HG03064 (cell line): ENCODE measurements around the gene TRIM25.

Experiments
- ATAC-seq: cut with Tn5 transposase; IDR thresholded peaks from one replicate; pipeline ENCODE4 v1.9.1; 2021; ENCODE audit warnings: low read depth; ENCODE audit not compliant: unreplicated experiment

The TRIM25 gene

DNA sequence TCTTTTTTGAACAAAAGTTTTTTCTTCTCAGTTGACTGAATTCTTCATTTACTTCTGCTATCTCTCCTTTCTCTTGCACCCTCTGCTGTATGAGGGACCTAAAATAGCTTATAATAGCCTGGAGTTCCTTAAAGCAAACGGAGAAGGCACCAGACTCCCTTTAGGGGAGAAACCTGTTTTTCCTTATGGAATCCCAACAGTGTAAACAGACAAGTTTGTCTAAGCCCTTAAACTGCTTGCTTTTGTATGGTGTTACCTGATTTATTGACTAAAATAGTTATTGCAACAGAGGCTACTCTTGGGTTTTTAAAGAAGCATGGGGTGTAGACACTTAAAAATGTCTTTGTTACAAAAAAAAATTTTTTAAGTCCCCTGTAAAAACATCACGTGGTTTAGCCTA is 12.9 kb upstream of the TRIM25 start:
- ATAC-seq: no peak

DNA sequence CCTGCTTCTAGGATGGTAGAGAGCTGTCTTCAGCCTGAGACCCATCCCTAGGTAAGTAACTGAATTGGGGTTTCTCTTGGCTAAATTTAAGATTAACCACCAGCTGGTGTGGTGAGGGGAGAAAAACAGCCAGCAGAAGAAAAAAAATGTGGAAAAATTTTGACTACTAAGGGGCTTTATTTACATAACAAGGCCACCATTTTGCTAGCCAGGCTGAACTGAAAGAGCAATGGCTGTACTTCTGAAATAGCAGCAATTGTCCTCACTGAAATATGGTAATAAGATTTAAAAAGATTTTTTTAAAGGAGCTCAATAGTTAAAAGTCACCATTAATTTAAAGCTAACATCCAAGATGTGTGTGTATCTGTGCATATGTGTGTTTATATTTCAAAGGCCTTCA is 12.4 kb upstream of the TRIM25 start:
- ATAC-seq: no peak

DNA sequence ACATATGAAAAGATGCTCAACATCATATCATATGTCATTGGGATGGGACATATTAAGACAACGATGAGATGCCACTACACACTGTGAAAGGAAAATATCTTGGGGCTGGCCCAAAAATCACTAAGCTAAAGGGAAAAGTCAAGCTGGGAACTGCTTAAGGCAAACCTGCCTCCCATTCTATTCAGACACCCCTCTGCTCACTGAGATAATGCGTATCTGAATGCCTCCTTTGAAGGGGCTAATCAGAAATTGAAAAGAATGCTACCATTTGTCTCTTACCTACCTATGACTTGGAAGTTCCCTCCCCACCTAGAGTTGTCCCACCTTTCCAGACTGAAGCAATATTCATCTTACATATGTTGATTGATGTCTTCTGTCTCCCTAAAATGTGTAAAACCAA is 11.2 kb upstream of the TRIM25 start:
- no peak for ATAC-seq

DNA sequence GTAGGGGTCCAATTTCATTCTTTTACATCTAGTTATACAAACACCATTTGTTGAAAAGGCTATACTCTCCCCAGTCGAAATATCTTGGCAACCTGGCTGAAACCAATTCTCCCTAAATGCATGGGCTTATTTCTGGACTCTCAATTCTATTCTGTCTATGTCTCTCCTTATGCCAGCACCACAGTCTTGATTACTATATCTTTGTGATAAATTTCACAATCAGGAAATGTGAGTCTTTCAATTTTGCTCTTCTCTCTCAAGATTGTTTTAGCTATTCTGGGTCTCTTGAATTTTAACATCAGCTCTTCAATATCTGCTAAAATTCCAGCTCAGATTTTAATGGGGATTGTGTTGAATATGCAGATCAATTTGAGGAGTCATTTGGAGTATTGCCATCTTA is 5.9 kb upstream of the TRIM25 start:
- ATAC-seq: no peak

DNA sequence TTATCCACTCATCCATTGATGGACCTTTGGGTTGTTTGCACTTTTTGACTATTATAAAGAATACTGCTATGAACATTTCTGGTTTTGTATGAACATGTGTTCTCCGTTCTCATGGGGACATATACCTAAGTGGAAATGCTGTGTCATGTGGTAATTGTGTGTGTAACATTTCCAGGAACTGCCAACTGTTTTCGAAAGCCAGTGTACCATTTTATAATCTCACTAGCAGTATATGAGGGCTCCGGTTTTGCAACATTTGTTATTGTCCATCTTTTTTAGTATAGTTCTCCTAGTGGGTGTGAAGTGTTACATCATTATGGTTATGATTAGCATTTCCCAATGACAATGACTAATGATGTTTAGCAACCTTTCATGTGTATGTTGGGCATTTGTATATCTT is 5.1 kb upstream of the TRIM25 start:
- no peak for ATAC-seq

- no peak for ATAC-seq
Observed at GRCh38 chr17:56917559-56918296, 3.9 kb upstream of the TRIM25 start.

GRCh38 chr17:56914581-56915273 is 878 bp upstream of the TRIM25 start:
- ATAC-seq: no peak

- peak; percentile 44 for ATAC-seq
Observed at GRCh38 chr17:56913353-56913866, 439 bp downstream of the TRIM25 start.

GRCh38 chr17:56913000-56913311 is 893 bp downstream of the TRIM25 start:
- no peak for ATAC-seq

GRCh38 chr17:56912105-56912999 is 1.5 kb downstream of the TRIM25 start:
- ATAC-seq: no peak

DNA sequence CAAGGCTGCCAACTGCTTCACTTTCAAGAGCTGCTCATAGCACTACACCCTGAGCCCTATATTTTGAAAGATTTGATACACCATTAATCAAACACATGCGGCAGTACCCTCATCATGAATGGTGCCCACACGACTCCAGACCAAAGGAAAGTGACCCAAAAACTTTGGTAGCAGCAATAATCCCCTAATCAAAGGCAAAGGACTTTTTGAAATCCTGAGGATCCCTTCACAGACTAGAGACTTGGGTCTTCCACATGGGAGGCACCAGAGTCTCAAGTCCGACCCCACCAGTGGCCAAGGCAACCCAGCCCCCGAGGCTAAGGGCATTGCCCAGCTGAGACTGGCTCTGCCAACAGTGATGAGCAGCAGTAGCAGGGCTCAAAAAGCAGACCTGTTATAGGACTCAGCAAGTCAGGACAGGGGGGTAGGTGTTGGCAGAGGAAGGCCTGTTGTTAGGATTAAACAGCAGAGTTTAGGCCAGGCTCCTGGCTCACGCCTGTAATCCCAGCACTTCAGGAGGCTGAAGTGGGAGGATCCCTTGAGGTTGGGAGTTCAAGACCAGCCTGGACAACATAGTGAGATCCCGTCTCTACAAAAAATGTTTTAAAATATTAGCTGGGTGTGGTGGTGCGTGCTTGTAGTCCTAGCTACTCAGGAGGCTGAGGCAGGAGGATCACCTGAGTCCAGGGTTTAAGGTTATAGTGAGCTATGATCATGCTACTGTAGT is 3.2 kb downstream of the TRIM25 start:
- ATAC-seq: no peak

DNA sequence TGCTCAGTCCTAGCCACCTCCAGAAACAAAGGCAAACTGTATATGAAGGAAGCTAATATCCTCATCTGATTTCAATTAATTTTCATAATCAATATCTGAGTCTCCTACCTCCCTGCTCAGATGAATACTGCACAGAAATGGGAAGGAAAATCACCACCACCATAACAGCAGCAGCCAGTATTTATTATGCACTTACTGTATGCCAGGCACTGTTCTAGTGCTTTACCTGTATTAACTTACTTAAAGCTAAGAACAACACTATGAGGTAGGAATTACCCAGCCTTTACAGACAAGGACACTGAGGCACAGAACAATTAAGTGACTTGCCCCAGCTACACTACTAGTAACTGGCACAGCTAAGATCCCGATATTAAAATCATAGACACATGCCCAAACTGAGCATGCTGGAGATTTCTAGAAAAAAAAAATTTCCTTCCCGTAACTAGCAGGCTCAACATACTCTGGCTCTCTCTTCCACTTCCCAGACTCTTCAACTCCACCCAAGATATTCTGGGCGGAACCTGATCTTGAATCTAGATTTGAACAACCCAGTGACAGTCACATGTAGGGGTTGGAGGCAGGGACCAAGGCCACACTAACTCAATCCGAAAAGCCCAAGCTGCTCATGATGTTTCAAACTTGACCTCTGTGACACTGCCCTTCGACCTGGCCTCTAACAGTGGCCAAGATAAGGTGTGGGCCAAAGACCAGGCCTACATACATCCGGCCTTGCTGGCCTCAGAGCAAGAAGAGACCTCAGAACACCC is 3.9 kb downstream of the TRIM25 start:
- ATAC-seq: no peak

DNA sequence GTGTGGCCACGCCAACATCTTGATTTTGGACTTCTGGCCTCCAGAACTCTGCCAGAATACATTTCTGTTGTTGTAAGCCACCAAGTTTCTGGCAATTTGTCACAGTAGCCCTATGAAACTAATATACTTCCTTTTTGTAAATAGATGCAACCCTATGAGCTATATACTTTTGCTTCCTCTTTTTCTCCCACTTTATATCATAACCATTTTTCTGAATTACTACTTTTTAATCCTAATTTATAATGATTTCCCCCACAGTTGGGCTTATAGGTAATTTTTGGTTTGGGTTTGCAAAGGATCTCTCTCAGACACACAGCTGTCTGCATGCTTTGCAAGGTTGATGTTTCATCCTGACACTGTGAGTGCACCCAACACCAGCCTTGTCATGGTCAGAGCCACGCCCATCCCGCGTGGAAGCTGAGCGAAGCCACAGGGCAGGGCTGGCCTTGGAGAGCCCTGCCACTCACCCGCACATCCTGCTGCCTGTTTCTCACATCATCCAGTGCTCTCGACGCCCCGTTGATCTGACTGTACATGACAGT is 5.8 kb downstream of the TRIM25 start:
- ATAC-seq: peak; percentile 84

GRCh38 chr17:56903560-56903959 is 10.3 kb downstream of the TRIM25 start:
- no peak for ATAC-seq

GRCh38 chr17:56902348-56902747 is 11.5 kb downstream of the TRIM25 start:
- no peak for ATAC-seq

DNA sequence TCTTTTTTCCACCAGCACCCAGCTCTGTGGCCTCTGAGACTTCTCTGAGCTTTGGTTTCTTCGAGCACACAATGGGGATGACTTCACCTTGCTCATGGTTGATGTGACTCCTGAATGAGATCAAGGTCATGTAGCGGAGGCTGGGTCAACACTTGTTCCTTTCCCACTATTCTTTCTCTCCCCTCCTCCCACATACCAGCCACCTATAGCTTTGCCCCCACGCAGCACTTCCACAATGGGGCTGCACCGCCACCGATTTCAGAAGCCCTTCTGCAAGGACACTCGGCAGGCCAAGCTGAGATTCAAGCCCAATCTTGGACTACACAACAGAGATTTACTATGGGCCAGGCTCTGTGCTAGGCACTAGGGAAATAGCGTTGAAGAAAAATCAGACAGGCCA is 14.4 kb downstream of the TRIM25 start:
- no peak for ATAC-seq

DNA sequence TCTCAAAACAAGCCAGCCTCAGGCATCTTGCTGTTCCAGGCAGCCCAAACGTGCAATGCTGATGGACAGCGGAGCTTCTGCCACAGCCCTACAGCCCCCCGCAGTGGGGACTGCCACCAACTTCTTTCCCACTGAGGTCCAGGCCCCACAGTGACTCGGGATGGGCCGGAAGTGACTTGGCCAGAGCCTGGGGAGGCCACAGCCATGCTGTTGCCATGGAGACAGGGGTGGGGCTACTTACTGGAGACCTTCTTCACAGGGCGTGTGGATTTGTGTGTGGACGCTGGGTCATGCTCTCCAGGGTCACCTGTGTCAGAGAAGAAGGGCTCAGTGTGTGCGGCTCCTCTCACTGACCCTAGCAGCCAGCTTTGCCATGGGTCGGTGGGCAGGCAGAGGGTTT is 15.0 kb downstream of the TRIM25 start:
- no peak for ATAC-seq

- ATAC-seq: no peak
Observed at GRCh38 chr17:56897646-56898424, 16.0 kb downstream of the TRIM25 start.

DNA sequence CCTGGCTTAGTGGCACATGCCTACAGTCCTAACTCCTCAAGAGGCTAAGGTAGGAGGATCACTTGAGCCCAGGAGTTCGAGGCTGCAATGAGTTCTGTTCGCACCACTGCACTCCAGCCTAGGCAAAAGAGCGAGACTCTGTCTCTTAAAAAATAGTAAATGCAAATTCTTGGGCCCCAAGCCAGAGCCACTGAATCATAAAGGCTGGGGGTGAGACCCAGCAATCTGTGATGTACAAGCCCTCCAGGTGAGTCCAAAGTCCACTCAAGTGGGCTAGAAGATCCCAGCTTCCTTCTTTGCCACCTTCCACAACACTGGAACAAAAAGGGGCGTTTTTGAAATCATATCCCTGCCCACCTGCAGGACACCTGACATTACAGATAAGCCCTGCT is 16.9 kb downstream of the TRIM25 start:
- no peak for ATAC-seq
